HG02840 (cell line): ENCODE data around the gene KIF13A.
"Not testable (repeated sequence)": the region's sequence is repeated elsewhere in the genome, so short reads cannot be mapped to it uniquely, and the experiment has no call there.

Source experiments
- ATAC-seq: cut with Tn5 transposase; IDR thresholded peaks from one replicate; pipeline ENCODE4 v1.9.1; 2021; ENCODE audit warnings: mild to moderate bottlenecking, moderate library complexity, moderate number of reproducible peaks; ENCODE audit not compliant: unreplicated experiment, low FRiP score

KIF13A gene

GRCh38 chr6:17935188-17936149 is 52.0 kb downstream of the KIF13A start:
- ATAC-seq = no peak

GRCh38 chr6:17933716-17934115 is 53.7 kb downstream of the KIF13A start:
- ATAC-seq = no peak

DNA sequence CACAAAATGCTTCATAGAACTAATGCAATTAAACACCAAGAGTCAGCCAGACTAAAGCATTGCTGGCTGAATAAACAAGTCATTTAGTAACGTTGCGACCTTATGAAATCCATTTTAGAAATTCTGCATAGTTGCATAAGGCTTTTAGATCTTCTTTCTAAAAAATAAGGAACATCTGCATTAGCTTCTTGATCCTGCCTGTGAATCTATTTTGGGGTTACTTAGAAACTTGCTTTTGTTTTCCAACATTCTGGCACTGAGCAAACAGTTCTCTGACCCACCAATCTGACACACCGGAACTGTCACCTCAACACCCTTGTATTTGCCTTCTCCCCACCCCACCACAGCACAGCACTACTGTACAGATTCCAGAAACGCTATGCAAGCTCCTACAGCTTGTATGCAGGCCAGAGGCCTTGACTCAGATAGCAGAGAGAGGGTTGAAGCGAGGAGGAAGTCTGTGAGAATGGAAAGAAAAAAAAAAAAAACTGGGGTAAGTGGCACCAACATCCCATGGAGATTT is 55.0 kb downstream of the KIF13A start:
- no peak for ATAC-seq

- ATAC-seq = no peak
Observed at GRCh38 chr6:17931227-17931626, 56.2 kb downstream of the KIF13A start.

DNA sequence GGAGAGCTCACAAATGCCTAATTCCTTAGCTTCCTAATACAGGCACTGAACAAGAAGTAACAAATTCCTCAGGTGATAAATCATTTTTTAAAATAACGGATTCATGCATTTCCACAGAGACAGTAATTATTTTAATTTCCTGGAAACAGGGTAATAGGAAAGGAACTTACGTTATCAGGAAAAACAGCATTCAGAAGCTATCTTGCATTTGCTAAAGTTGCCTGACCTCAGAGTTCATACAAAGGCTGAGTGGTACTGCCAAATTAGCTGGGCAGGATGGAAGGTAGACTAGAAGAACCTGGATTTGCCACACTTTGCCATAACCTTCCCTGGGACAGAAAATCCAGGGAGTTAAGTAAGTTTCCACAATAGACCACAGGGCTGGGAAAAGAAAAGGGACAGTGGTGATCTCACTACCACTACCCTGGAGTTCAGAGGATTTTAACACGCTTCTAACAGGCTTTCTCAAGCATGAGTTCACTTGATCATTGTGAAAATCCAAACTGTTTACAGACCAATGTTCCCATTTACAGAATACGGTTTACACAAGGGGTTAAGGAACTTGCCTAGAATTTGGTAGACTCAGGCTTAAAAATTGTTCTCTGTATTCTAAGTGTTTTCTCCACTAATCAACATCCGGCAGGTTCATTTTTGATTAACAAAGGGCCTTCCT is 57.0 kb downstream of the KIF13A start:
- ATAC-seq = no peak

DNA sequence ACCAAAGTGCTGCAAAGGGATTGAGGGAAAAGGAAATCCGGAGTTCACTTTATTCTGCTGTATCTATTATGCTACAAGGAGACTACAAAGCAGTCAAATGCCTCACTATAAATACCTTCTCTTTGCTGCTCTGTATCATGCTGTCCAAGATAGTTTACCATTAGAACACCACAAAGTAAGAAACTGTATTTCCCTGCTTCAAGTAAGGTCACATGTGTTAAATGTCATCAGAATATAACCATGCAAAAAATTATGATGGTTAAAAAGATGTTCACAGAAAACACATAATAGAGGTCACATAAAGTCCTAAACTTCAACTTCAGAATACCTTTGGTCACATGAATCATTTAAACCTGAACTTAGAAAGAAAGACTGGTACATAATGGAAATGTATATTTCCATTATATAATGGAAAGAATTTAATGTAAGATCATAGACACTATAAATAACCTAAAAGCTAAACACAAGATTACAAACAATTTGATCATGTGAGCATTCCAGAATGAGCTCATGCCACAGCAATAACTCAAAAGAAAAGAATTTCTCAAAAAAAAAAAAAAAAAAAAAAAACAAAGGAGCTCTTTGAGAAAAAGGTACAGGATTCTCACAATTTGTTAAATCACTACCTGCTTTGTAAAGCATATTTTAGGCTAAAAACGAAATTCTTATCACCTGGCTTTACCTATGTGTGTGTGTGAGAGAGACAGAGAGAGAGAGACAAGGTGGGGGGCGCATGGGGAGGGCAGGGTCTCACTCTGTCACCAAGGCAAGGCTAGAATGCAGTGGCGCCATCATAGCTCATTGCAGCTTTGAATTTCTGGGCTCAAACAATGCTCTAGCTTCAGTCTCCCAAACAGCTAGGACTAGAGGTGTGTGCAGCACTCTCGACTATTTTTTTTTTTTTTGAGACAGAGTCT is 58.7 kb downstream of the KIF13A start:
- no peak for ATAC-seq

DNA sequence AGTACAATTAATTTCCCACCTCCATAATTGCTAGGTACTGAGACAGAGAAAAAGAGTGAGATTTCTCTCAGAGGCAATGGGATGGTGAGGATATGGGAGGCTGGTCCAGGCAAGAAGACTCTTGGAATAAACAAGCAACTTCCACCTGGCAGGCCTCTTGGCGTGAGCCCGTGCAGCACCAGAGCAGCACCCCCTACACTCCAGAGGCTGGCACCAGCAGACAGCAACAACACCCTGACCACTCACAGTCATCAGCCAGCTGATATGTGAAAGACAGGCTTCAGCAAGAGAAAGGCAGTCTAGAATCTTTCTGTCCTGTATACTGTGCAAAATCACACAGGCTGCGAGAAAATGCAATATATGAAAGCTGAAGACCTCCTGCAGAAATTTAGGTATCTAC is 59.7 kb downstream of the KIF13A start:
- no peak for ATAC-seq

DNA sequence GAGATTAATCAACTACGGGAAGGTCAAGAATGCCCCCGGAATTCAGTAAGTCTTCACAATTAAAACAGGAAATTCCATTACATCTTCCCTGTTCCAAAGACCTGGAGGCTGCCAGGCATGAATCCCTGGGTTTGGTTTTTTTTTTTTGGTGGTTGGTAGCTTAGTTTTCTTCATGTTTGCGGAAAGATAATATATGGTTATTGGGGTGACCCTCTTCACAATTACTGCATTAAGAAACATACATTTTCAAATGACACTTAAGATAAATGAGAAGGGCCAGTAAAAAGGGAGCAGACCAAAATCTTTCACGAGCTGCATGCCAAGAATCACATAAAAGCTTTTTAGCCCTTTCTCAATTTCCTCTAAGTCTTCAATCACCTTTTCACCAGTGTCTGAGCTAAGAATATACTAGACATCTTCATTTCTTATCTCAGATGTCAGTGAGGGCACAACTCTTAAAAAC is 64.0 kb downstream of the KIF13A start:
- ATAC-seq = no peak

DNA sequence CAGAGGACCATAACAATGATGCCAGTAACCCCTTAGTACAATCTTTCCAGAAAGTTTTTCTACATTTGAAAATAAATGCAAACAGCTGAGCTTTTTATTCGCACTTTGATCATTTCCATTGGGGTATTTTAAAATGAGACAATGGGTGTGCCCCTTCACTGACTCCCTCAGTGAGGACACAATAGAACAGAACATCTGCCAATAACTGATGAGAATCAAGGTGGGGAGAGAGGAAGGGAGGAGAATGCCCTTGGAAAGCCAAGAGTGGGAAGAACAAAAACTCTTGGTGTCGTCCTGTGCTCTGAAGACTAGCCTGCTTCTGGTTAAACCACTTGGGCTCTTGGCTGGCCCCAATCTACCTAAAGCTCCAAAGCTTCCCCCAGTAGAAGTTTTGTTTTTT is 66.0 kb downstream of the KIF13A start:
- no peak for ATAC-seq

GRCh38 chr6:17919496-17919895 is 67.9 kb downstream of the KIF13A start:
- no peak for ATAC-seq

DNA sequence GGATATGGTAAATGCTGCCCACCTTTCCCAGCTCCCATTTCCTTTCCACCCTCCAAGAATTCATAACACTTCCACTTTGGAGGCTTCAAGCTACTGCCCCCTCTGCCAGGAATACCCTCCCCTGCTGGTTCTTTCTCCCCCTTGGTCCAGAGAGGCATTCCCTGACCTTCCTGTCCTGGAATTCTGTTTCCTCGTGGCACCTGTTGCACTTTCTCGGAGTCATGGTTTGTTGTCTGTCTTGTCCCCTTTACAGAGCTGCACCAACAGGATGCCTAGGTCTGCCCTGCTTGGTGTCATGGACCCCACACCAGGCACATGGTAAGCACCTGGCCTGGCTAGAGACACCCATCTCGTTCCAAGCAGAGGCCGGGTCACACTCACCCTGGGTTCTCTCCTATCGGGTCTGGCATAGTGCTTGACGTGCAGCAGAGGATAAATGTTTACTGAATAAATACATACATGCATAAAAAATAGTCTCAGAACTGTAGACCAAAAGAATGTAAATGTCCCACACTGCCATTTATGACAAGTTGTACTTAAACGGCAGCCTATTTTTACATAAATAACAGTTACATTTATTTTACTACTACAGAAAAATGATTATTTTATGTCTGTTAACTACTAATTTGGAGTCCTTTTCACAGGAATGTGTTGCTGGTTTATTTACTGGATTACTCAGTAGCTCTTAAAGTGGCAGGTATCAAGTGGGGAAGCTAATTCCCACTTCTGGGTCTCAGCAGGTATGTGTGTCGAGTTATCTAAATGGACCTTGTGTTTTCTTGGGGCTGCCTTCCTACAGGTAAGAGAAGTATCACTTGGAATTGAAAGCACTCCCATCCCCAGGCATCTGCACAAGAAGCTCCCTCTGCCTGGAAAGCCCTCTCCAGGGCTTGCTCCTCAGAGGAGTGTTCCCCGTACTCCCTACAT is 69.3 kb downstream of the KIF13A start:
- ATAC-seq = no peak

GRCh38 chr6:17914651-17915050 is 72.8 kb downstream of the KIF13A start:
- ATAC-seq = no peak

DNA sequence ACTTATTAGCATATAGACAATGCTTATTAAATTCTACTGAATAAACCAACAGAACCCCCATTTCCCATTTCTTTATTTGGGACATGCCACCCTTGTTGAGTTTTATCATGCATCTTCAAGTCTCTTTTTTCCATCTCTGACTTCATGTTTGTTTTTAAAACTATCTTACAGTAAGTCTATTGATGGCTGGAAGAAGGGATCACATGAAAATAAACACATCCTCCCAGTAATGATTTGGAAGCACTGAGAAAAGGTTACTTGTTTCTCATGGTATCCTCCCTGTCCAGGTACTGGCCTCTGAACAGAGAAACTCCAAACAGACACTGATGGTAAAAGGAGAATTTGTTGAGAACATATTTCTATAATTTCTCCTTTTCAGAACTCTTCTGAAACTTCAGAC is 74.9 kb downstream of the KIF13A start:
- ATAC-seq = no peak

- ATAC-seq = not testable (repeated sequence)
Observed at GRCh38 chr6:17911656-17912055, 75.8 kb downstream of the KIF13A start.

- ATAC-seq = no peak
Observed at GRCh38 chr6:17910189-17910588, 77.2 kb downstream of the KIF13A start.

DNA sequence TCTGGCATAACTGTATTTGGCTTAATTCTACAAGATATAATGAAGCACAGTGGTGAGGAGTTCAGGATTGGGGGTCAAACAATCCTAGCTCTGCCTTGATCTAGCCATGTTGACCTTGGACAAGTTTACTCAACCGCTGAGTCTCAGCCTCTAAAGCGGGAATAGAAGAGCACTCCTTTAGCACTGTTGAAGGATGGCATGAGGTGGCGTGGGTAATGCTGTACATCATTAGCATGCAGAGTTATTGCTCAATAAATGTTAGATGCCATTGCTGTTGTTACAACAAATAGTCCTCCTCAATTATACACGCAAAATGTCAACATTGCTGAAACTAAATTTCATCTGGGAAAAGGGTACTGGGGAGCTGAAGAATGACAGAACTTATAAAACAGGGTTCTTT is 78.6 kb downstream of the KIF13A start:
- ATAC-seq = no peak

GRCh38 chr6:17907406-17908229 is 79.8 kb downstream of the KIF13A start:
- no peak for ATAC-seq
